Measurements from ENCODE around the gene NR0B1.

NR0B1 gene

GRCh38 chrX:30301963-30302362, 7.2 kb downstream of the NR0B1 start:
- DNase-seq (ENCODE audit: low read depth), result no peak
- no peak for TF ChIP-seq CTCF (IDR thresholded peaks at IDR 0.05; ENCODE audit: low read depth, low read length, missing control alignments)
- H3K4me3 ChIP-seq (ENCODE audit: low read depth, low read length), result no peak overlapping the region

- H3K4me3 ChIP-seq (ENCODE audit: low read depth, low read length), result no peak overlapping the region
- no peak for DNase-seq (ENCODE audit: low read depth)
- no peak for TF ChIP-seq CTCF (IDR thresholded peaks at IDR 0.05; ENCODE audit: low read depth, low read length, missing control alignments)
Observed at GRCh38 chrX:30301208-30301607, 8.0 kb downstream of the NR0B1 start.

- DNase-seq (ENCODE audit: low read depth), result no peak
Observed at GRCh38 chrX:30296408-30297254, 12.6 kb downstream of the NR0B1 start.

GRCh38 chrX:30283456-30284200, 25.6 kb downstream of the NR0B1 start:
- no peak for DNase-seq (ENCODE audit: low read depth)
- no peak for TF ChIP-seq CTCF (IDR thresholded peaks at IDR 0.05; ENCODE audit: low read depth, low read length, missing control alignments)
- H3K4me3 ChIP-seq (ENCODE audit: low read depth, low read length), result no peak overlapping the region

More at GRCh38 chrX:30296408-30297254, 12.6 kb downstream of the NR0B1 start:
- no peak overlapping the region for H3K4me3 ChIP-seq (ENCODE audit: low read depth, low read length)
- no peak for TF ChIP-seq CTCF (IDR thresholded peaks at IDR 0.05; ENCODE audit: low read depth, low read length, missing control alignments)

GRCh38 chrX:30282527-30282926, 26.7 kb downstream of the NR0B1 start:
- no peak overlapping the region for H3K4me3 ChIP-seq (ENCODE audit: low read depth, low read length)
- no peak for TF ChIP-seq CTCF (IDR thresholded peaks at IDR 0.05; ENCODE audit: low read depth, low read length, missing control alignments)
- DNase-seq (ENCODE audit: low read depth), result no peak

- no peak for DNase-seq (ENCODE audit: low read depth)
- no peak overlapping the region for H3K4me3 ChIP-seq (ENCODE audit: low read depth, low read length)
- no peak for TF ChIP-seq CTCF (IDR thresholded peaks at IDR 0.05; ENCODE audit: low read depth, low read length, missing control alignments)
Observed at GRCh38 chrX:30280428-30280827, 28.8 kb downstream of the NR0B1 start.
